Left forelimb (tissue), 1 donor: ENCODE data around the gene TIMM29.
A peak's percentile ranks its signal among the peaks of the same experiment; 100 is the strongest.

Source experiments
- DNase-seq: peaks from one replicate; pipeline ENCODE4 v3.0.0-alpha.2; 2018; ENCODE audit warnings: low spot score

Gene TIMM29

DNA sequence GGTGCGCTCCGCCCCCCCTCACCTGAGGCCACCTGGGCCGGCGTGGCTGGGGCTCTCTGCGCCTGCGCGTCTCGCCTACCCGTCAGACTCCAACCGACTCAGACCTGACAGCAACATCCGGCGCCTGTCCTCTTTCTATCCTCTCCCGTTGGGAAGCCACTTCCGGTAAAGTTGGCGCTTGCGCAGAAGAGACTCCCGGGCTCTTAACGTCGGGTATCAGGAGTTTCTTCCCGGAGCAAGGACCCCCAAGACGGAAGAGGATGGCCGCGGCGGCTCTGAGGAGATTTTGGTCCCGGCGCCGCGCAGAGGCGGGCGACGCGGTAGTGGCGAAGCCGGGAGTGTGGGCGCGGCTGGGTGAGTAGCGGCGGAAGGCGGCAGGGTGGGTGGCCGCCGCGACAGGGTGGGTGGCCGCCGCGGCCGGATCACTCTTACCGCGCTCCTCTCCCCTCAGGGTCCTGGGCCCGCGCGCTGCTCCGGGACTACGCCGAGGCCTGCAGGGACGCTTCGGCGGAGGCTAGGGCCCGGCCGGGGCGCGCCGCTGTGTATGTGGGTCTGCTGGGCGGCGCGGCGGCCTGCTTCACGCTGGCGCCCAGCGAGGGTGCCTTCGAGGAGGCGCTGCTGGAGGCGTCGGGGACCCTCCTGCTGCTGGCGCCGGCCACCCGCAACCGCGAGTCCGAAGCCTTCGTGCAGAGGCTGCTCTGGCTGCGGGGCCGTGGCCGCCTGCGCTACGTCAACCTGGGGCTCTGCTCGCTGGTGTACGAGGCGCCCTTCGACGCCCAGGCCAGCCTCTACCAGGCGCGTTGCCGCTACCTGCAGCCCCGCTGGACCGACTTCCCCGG, at the start of gene TIMM29, which contains the start of gene YIPF2:
Gene TIMM29 (plus strand): TSS at position 249 of the 839 bp plus-strand sequence. CDS start 12 bp downstream, at position 261.
Gene YIPF2 (minus strand): TSS at position 77 of the 839 bp plus-strand sequence. CDS start 229 bp downstream, outside the sequence.
- peak; percentile 95 for DNase-seq

DNA sequence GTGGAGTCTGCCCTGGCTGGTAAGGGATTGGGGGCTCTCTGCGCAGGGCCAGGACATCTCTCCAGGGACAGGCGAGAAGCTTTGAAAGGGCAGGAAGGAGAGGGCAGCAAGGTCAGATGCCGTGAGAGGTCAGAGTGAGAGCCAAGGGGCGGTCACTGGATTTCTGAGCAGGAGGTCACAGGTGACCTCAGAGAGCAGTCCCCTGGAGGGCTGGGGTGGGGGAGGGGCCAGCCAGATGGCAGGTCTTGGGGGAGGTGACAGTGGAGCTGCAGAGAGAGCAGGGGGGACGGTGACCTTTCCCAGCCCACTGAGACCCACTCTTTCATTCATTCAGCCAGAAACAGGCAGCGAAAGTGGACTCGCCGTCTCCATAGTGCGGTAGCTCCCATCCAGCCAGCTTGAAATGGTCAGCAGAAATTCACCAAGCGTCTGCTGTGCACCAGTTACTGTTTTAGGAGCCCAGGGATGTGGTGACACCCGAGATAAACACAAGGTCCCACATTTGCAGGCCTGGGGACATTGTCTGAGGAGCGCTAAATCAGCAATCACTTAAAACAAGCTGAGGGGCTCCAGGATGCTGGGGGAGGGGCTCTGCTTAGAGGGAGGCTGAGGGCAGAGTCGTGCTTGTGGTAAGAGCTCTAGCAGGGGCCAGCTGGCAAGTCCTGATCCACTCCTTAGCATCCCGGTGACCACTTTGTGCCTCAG, 47.1 kb upstream of the TIMM29 start:
- DNase-seq, result no peak

- no peak for DNase-seq
These were observed 46.5 kb upstream of the TIMM29 start for GRCh38 chr19:10882108-10882457.

GRCh38 chr19:10884274-10884673, 44.3 kb upstream of the TIMM29 start:
- no peak for DNase-seq

- no peak for DNase-seq
These were observed 43.1 kb upstream of the TIMM29 start for GRCh38 chr19:10885201-10886169.

- DNase-seq, result no peak
These were observed 40.8 kb upstream of the TIMM29 start for GRCh38 chr19:10887616-10888367.

DNA sequence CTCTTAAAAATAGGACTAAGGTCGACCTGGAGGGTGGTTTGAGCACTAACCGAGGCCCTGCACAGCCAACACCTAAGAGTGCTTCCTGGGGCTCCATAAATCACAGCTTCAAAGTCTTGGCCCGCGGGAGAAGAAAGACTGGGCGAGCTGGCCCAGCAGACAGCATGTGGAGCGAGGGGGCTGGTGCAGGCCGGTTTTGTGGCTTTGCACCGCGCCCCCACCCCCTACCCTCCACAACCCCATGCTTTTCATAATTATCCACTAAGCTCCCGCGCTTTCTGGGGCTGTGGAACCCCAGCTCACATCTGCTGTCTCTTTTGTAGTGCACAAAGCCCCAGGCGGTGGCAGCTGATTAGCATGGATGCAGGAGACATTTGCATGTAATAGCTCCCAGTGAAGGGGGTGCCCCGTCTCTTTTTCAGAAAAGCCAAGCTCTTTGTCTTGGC, 40.2 kb upstream of the TIMM29 start:
- no peak for DNase-seq

DNA sequence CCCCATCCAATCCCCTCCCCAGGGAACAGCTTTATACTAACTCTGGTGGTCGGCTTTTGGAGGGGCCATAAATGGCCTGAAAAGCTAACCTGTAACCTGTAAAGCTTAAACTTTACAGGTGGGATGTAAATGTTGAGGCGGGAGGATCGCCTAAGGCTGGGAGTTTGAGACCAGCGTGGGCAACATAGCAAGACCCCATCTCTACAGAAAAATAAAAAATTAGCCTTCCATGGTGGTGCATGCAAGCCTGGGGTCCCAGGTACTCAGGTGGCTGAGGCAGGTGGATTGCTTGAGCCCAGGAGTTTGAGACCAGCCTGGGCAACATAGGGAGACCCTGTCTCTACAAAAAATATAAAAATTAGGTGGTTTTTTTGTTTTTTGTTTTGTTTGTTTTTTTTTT, 38.7 kb upstream of the TIMM29 start:
- no peak for DNase-seq

DNA sequence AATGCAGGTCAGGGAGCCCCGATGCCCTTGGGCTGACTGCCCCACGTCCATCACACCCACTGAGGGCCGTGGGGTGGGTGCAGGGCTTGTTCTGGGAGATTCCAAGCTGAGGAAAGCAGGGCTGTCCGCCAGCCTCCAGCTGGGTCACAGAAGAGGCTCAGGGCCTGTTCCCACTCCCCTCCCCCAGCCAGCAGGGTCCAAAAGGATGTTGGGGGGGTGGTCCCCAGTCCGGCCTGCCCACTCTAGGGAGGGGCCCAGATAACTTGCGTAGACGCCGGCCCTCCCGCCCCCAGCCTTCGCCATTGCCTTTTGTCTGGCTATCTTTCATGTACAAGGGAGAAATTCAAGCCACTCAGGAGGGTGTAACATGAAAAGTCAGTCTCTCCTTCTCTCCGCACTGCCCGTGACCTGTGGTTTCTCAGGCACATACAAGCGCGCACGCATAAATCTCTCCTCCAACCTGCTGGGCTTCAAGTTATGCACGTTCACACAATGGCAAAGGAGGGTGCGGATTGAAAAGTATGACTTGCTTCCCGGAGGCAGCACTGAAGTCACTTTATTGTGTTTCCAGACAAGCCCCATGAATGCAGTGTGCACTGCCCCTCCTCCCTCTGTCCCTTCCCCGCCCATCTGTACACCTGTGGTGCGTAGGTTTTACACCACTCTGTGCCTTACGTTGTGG, 37.1 kb upstream of the TIMM29 start:
- peak; percentile 72 for DNase-seq

GRCh38 chr19:10892256-10892655, 36.4 kb upstream of the TIMM29 start:
- DNase-seq, result no peak

GRCh38 chr19:10894911-10895213, 33.7 kb upstream of the TIMM29 start:
- no peak for DNase-seq

- no peak for DNase-seq
These were observed 33.2 kb upstream of the TIMM29 start for GRCh38 chr19:10895363-10895762.

- DNase-seq, result no peak
These were observed 32.7 kb upstream of the TIMM29 start for GRCh38 chr19:10895920-10896319.

DNA sequence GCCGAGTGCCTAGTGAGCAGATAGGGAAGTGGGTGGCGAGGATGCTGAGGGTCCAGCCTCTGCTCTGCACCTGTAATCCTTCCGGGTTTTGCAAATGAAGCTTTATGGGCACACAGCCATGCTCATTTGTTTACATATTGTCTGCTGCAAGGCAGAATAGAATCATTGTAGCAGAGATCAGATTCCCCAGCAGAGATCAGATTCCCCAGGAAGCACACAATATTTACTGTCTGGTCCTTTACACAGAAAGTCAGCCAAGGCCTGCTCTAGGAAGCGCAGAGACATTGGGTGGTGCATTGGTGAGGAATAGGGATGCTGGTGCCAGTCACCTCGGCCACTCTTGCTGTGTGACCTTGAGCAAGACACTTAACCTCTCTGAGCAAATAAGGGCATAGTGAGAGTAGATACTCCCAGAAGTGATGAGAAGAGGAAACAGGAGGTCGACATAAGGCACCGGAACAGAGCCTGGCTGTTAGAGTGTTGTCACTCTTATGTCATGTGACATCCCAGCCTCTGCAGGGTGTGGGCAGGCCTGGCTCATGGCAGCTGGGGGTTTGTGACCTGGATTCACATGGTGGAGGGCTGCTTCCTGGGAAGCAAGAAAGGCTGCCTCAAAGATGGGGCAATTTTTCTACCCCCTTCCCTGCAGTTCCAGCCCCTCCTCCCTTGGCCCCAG, 31.6 kb upstream of the TIMM29 start:
- DNase-seq, result no peak

DNA sequence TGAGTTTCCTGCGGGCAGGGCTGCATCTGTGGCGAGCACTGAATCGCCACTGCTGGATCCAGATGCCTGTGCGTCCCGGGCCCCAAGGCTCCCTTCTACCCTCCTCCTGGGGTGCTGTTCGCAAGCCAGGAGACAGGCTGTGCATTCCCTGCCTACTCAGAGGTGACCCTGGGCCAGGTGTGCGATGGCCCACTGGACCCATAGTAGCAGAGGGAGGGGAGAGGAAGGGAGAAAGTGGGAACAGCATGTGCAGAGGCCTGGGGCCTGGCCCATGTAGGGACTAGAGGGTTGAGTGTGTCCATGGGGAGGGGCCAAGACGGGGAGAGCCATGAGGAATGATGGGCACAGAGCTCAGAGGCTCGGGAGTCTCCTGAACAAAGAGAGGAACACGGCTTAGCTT, 30.0 kb upstream of the TIMM29 start:
- DNase-seq, result no peak

GRCh38 chr19:10899151-10899653, 29.4 kb upstream of the TIMM29 start:
- DNase-seq, result no peak

GRCh38 chr19:10907925-10908324, 20.7 kb upstream of the TIMM29 start:
- DNase-seq, result no peak

- no peak for DNase-seq
These were observed 20.1 kb upstream of the TIMM29 start for GRCh38 chr19:10908380-10908960.

DNA sequence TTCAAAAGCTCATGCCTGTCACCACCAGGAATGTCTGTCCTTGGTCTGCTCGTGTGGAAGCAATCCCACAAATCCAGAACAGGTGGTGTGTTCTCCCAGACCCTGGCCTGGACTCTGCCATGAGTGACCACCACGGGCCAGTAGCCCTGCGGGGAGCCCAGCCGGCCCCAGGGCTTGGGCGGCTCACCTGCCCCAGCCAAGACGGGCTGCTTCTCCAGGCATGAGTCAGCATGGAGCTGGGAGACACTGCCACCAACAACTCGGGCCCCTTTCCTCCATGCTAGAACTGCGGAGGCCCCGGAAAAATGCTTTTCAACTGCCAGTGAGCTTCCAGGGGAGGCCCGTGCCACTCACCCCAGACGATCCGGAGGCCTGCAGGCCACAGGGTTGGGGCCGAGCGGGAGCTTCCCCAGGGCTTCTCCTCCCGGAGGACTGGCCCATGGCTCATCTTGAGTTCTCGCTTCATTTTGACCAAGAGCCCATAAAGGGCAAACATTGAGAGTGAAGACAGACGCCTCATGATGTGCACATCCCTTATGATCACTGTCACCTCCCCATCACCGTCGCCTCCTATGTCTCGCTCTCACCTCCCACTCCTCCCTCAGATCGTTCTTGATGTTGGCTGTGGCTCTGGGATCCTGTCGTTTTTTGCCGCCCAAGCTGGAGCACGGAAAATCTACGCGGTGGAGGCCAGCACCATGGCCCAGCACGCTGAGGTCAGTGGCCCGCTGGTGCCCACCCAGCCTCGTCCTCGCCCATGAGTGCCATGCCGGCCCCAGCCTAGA, 16.8 kb upstream of the TIMM29 start:
- DNase-seq, result no peak
